NCI-H82 treated with DMSO at 0.1 percent for 48 hours (cell line): ENCODE measurements around the gene CDH18.

Experiments
- DNase-seq: peaks from one replicate; lab custom pipeline; 2025; ENCODE audit not compliant: unreplicated experiment; lab: John Stamatoyannopoulos, UW

CDH18 gene

DNA sequence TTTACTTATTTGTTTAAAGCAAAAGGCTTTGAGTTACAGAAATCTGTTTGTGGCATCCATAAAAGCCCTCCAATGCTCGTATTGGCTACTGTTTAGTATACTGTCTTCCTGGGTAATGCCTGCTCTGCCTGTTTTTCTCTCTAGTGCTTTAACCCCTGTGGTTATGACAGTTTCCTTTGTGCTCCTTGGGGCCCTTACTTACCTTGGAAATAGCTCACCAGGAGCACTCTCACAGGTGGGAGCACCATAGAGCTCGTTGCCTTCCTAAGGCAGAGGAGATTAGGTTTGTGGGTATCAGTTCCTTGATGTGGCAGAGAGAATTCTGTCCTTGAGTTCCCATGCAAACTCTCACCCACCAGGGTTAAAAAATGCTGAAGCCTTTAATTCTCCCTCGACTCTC is 242.8 kb downstream of the CDH18 start:
- no peak for DNase-seq

DNA sequence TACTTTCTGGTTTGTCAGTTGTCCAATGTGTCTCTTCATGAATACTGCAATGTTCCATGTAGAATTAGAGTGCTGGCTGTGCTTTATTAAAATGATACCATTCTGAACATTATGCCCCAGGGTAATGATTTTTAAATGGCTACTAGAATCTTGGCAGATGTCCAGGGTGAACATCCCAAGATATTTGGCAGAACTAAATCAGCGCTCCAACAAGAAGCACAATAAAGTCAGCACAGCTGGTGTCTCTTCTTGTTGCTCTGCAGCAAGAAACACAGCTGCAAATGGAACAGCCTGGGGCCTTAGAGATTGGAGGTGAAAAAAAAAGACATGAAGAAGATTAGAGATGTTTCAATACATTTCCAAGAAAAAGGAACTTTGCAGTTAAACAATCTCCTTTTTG is 248.3 kb downstream of the CDH18 start:
- no peak for DNase-seq

DNA sequence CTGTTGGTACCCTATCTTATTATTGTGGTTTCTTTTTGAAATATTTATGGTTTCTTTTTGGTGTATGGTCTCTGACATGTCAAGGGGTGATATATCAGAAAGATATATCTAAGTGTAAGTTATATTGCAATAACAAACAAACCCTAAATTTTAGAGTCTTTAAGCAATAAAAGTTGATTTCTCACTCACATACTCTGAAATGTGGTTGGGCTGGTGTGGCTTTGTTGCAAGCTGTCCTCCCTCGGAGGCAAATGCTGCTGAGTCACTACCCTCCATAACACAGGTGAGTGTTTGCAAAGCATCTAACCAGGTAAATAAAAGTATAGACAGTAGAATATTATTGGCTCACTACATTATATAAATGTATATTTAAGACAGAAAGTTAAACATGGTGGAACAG is 253.2 kb downstream of the CDH18 start:
- DNase-seq = no peak

DNA sequence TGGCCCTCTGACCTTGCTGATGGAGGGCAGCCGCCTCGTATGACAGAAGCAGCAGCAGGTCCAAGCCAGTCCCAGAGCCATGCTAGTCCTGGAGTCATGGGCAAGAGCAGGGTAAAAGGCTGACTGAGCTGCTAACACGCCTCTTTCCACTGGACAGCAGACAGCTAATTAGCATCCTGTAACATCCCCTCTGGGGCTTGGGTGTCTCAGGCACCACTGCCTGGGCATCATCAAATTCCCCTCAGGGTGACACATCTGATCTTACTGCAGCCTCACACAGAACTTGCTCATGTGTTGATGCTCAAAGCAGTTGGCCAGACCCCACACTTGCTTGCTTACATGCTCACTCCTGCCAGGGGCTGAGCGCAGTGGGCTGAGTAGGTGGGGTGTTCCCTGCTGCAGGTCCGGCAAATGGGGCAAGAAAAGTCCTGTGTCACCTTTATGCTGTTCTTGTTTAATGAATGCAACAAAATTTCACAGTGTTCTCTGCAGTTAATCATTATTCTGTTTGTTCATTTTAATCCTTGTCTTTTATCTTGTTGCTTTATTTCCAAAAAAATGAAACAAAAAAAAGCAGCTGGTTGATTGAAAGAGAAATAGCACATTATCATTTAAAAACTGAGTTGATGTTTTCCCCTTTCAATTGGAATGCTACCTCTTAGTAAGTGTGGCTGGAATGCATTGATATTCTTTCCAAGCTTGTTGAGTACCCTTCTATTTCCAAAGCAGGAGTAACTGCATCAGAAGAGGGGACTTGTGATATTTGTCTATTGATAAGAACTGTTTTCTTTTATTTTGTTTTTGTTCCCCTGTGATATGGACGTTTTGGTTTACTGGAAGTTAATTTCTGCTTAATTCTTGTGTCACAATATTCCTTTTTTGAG is 254.1 kb downstream of the CDH18 start:
- no peak for DNase-seq

DNA sequence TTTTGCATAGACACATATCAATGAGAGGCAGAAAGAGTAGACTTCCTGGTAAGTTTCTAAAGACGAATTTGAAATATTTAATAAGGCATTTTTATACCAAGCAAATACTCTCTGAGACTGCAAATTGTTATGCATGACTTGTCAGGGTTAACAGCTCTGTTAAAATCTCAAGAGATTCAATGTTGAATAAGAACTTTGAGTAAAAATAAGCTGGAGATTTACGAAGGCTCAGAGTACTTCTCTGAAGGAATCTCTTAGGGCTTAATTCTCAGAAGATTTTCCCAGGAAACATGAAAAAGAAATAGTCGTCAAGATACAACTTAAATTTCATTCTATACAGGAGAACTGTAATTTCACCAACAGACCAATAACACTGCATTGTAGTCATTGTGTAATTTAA is 259.4 kb downstream of the CDH18 start:
- no peak for DNase-seq

DNA sequence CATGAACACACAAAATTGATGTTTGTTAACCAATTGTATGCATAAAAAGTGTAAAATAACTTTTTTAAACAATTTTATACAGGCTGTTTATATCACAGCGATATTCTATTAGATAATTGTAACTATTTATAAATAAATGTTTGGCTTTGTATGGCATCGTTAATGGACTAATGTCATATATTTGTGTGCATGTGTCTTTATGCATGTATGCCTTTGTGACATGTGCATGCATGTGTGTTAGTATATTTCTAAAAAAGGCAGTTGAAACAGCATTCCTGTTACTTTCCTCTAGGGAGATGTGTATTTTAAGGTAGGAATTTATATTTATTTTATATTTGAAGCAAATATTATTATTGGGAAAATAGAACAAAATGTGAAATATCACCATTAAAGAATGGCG is 268.9 kb downstream of the CDH18 start:
- no peak for DNase-seq

DNA sequence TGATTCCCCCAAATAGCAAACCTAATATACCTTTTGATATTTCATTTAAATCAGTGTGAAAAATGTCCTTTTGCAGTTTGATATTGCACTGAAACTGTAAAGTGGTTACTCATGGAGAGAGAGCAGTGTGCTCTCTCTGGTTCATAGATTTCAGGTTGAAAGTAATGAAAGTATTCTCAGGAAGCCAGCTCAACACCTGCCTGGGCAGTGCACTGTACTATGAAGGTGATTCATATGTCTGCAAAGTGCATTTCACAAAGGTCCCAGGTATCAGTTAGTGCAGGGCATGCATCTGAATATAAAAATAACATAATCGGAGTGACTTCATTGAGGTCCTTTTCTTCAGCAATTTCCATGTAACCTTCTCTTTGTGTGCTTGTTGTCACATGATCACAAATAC is 274.3 kb downstream of the CDH18 start:
- no peak for DNase-seq

DNA sequence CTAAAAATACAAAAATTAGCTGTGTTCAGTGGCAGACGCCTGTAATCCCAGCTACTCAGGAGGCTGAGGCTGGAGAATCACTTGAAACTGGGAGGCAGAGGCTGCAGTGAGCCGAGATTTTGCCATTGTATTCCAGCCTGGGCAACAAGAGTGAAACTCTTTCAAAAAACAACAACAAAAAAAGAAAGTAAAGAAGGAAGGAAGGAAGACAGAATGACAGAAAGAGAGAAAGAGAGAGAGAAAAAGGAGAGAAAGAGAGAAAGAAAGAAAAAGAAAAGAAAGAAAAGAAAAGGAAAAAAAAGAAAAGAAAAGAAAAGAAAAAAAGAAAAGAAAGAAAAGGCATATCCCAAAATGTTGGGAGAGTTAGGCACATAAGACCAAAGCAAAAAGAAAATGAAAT is 278.6 kb downstream of the CDH18 start:
- no peak for DNase-seq

DNA sequence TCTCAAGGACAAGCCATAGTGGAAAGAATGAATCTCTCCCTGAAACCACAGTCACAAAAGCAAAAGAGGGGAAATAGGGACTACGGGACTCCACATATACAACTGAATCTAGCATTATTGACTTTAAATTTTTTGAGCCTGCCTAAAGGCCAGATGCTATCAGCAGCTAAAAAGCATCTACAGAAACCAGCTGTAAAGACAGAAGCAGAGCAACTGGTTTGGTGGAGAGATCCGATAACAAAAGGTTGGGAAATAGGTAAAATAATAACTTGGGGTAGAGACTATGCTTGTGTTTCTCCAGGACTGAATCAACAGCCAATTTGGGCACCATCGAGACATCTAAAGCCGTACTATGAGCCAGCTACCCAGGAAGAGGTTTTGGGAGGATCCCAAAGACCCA is 281.2 kb downstream of the CDH18 start:
- no peak for DNase-seq

DNA sequence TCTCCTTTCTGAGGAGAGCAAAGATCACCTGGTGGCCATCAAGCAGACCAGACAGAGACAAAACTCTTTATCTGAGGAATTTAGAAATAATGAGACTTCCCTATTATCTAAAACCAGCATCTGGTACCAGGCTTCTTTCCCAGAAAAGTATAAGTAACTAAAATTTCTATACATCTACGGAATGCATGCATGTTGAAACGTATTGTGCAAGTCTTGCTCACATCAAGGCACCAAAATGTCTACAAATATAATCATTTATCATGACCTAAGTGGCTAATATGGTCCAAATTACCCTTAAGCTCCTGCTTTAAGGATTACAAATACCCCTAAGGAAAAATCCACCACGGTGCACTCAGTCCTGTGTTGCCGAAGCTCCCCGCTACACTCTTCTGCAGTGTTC is 286.3 kb downstream of the CDH18 start:
- no peak for DNase-seq

DNA sequence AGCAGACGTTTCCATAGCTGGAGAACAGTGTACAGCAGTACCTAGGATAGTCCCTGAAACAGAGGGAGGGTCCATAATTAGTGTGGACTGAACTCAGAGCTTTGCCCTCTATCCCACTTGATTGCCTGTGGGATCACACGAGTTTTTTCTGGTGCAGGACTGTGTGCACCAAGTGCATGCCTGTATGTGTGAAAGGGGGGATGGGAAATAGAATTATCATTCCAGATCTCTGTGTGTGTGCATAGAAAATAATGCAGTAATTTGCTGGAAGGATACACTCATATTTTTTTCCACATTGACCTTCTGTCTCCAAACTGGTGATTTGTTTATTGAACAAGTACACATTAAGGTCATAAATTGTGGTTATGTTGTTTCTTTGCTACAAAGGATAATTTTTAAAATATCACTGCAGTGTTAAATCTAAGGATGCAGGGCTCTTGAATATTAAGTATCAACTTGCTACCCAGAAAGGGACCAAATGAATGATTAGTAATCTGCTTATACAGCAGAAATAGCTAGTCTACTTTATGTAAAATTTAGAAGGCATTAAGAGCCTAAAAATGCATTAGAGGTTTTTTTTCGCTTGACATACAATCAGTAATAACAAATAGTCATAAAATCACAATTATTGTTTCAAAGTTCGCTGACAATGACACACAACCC is 292.9 kb downstream of the CDH18 start:
- DNase-seq = no peak

DNA sequence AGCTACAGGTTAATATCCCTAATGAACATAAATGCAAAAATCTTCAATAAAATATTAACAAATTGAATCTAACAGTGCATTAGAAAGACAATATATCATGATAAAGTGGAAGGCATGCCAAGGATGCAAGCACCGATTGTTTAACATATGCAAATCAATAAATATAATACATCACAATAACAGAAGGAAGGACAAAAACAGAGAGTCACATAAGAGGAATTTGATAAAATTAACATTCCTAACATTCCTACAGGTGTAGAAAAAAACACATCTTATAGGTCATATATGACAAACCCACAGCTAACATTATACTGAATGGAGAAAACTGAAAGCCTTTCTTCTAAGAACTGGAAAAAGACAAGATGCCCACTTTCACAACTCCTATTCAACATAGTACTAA is 297.0 kb downstream of the CDH18 start:
- DNase-seq = no peak

DNA sequence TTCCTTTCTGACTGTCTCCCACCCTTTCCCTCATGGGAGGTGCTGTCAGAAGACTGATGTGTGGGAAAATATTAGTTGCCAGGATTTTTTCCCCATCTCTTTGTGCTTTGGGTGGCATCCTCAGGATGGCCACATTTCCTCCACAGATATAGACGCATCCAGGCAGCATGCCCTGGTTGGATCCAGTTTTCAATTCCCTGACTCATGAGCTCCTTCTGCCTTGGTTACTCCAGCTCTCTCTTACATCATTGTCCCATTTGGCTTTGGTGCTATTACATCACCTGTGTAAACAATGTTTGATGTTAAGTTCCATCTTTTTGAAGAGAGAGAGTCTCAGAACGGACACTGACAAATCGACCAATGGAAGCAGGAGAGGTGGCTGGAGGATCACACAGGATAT is 302.5 kb downstream of the CDH18 start:
- no peak for DNase-seq

DNA sequence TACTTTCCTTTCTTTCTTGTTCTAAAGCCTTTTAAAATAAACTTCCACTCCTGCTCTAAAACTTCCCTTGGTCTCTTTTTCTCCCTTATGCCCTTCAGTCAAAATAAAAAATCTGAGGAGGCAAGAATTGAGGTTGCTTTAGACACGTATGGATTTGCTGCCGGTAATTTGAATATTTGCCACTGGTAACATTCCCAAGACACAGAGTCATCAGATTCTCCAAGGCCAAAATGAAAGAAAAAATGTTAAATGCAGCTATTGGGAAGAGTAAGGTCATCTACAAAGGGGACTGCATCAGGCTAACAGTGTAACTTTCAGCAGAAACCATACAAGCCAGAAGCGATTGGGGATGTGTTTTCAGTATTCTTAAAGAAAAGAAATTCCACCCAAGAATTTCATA is 311.1 kb downstream of the CDH18 start:
- no peak for DNase-seq

DNA sequence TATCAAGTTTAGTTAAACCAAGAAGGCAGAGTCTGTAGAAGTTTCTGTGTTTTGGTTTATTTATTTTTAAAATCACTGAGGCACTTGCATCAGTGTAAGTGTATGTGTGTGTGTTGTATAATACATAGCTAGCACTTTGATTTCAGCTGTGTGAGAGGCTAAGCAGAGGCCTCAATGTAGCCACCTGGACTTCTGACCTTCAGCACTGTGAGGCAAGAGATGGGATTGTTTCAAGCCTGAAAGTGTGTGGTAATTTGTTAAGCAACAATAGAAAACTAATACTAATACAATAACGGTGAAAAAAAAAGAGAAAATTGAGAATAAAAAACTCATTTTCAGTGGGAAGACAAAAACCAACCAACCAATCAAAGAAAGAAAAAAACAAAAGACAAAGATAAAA is 327.3 kb downstream of the CDH18 start:
- DNase-seq = no peak

DNA sequence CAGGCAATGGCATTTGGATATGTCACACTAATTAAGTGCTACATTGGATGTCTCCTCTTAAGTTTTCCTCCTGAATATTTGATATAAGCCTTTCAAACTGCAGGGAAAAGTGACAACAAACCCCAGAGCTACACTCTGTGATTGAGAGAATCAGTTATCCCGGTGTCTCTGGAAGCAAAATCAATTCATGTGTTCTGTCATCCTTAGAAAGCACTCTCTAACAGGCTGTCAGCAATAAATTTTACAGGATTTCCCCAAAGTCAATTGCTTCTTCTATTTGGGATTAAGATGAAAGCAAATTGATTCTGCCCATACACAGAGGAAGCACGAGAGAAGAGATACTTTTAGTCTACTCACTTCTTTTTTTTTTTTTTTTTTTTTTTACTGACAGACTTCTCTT is 332.4 kb downstream of the CDH18 start:
- no peak for DNase-seq

DNA sequence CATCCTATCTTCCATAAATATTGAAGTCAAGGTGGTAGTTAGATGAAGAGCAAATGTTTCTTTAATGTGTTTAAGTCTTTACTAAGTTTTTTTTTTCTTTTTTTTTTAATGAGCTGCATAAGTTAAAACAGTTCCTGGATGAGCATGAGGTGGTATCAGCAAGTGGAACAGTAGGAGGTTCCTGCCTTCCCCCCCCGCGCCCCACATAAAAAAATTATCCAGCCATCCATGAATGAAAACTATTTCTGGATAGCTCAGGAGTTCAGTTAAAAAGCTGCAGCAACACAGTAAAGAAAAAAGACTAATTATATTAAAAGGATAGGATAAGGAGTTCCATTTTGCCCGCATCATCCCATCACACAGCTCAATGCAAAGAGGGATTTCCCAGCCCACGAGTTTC is 349.5 kb downstream of the CDH18 start:
- DNase-seq = no peak

DNA sequence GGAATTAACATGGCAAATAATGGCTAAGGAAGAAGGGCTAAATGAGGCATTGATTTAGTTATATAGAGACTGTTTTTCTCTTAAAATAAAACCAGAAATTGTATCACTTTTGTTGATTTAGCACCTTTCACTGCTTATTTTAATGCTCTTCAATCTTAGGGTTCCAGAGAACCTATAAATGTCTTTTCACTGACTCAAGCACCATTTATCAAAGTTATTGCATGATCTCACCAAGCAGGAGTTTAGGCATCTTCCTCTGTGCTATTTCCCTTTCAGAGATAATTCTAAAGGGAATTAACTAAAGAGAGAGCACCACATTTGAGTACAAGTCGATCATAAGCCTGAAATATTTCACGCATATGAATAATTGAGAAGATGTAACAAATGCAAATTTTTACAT is 357.1 kb downstream of the CDH18 start:
- DNase-seq = no peak

DNA sequence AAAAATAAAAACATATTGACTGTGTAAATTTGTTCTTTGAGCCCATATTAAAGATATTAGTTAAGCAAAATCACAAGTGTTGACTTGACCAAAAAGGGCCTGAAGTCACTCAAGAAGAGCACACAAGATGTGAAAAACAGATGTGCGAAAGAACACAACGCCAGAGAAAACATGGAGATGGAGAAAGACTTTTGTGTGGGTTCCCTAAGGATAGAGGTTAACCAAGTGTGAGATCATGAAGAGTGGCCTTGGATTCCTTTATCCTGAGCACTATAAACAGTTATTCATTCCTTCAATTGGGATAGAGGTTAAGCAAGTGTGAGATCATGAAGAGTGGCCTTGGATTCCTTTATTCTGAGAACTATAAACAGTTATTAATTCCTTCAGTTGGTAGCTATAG is 361.8 kb downstream of the CDH18 start:
- no peak for DNase-seq

DNA sequence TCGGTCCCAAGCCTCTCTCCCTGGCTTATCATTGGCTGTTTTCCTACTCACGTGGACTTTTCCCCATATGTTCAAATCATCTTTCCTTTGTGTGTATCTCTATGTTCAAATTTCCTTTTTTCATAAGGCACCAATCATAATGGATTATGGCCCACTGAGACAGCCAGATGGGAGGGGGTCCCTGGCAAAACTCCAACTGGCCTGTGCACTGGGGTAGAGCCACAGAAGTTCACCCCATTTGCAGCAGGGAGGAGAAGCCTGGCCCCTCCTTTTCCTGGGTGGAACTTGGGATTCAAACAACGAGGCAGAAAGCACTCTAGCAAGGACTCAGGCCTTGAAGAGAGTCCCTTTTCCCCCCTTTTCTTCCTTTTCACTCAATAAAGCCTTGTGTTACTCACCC is 362.4 kb downstream of the CDH18 start:
- no peak for DNase-seq

DNA sequence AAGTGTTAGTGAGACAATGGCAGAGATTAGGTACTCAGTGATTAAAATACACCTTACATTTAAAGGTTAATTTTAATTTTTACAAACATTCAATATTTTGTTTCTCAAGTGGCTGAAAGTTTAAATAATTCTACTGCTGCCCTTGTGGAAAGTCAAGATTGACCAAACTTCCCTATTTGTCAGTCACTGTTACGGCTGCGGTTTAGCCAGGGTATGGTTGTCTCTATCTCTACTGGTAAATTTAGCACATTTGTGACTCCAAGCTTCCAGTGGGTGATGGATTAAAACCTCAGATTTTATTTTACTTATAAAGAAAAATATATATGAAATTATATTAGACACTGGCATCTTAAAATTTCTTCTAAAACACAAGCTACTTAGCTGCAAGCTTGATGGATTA is 368.4 kb downstream of the CDH18 start:
- no peak for DNase-seq

DNA sequence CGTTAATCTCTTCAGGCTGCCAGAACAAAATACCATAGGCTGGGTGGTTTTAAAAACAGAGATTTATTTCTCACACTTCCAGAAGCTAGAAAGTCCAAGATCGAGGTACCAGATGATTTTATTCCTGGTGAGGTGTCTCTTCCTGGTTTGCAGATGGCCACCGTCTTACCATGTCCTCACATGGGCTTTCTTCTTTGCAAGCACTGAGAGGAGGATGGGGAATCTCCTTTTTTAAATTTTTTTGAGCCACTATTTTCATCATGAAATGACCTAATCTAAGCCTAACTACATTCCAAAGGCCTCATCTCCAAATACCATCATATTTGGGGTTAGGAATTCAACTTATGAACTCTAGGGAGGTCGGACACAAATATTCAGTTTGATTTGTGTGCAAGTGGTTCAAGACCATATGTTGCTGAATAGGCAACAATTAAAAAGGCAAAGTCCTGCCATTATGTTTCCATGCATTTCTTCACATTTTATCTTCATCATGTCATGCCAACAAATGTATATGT is 371.2 kb downstream of the CDH18 start:
- DNase-seq = no peak

DNA sequence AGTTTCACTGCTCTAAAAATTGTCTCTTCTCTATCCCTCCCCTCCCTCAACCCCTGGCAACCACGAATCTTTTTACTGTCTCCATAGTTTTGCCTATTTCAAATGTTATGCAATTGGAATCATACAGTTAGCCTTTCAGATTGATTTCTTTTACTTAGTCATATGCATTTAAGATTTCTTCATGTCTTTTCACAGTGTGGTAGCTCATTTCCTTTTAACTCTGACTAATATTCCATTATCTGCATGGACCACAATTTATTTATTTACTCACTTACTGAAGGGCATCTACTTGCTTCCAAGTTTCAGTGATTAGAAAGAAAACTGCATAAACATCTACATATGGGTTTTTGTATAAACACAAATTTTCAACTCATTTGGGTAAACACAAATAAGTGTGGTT is 372.3 kb downstream of the CDH18 start:
- no peak for DNase-seq
